Peyer's patch (tissue), 4 donors: ENCODE measurements around the gene ANKRD65.
"Not testable (repeated sequence)": the region's sequence is repeated elsewhere in the genome, so short reads cannot be mapped to it uniquely, and the experiment has no call there.

Experiments used
- POLR2A ChIP-seq, 2 donors: fragments of 450-650 bp; IDR thresholded peaks; one replicate each; pipeline ENCODE4 v1.5.1; 2017; ENCODE audit warnings: antibody characterized with exemption in 2 of 2, mild to moderate bottlenecking in 2 of 2, moderate library complexity in 2 of 2
- TF ChIP-seq, protein P1 (sequence below), 6 experiments: fragments of 450-650 bp in 4 of 6; fragments of 200-600 bp in 2 of 6; sonication (generic) in 1 of 6; IDR thresholded peaks; one replicate each; pipeline ENCODE4 v1.5.1; 2017 to 2019; ENCODE audit warnings: antibody characterized with exemption in 6 of 6, mild to moderate bottlenecking in 3 of 6, moderate library complexity in 1 of 6

- TF ChIP-seq, protein P1, sequence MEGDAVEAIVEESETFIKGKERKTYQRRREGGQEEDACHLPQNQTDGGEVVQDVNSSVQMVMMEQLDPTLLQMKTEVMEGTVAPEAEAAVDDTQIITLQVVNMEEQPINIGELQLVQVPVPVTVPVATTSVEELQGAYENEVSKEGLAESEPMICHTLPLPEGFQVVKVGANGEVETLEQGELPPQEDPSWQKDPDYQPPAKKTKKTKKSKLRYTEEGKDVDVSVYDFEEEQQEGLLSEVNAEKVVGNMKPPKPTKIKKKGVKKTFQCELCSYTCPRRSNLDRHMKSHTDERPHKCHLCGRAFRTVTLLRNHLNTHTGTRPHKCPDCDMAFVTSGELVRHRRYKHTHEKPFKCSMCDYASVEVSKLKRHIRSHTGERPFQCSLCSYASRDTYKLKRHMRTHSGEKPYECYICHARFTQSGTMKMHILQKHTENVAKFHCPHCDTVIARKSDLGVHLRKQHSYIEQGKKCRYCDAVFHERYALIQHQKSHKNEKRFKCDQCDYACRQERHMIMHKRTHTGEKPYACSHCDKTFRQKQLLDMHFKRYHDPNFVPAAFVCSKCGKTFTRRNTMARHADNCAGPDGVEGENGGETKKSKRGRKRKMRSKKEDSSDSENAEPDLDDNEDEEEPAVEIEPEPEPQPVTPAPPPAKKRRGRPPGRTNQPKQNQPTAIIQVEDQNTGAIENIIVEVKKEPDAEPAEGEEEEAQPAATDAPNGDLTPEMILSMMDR (IDR thresholded peaks at IDR 0.05), result not testable (repeated sequence)
- TF ChIP-seq POLR2A (IDR thresholded peaks at IDR 0.05), result not testable (repeated sequence)
These were observed 18.1 kb downstream of the ANKRD65 start for GRCh38 chr1:1402901-1403392.
